Activated T-cell treated with anti-CD3 and anti-CD28 coated beads for 1 hour (primary cell): Measurements from ENCODE around the gene KIF18B.

ENCODE experiments used
- DNase-seq: peaks from one replicate; pipeline ENCODE4 v3.0.0-alpha.2; 2020; ENCODE audit warnings: low read depth

KIF18B gene

GRCh38 chr17:44875761-44876160, 71.8 kb downstream of the KIF18B start:
- DNase-seq = no peak
